B cell (primary cell): ENCODE data around the gene EEFSEC.

ENCODE experiments used
- EZH2 ChIP-seq: IDR thresholded peaks from 2 replicates; pipeline ENCODE4 v1.6.1; 2012; ENCODE audit warnings: borderline replicate concordance, low read depth, mild to moderate bottlenecking, moderate library complexity, low read length; ENCODE audit not compliant: insufficient read depth, poor library complexity, severe bottlenecking
- TF ChIP-seq, protein P1 (sequence below): fragments of 200-600 bp; IDR thresholded peaks from one replicate; pipeline ENCODE4 v1.8.0; 2022; ENCODE audit warnings: antibody characterized with exemption, mild to moderate bottlenecking

DNA sequence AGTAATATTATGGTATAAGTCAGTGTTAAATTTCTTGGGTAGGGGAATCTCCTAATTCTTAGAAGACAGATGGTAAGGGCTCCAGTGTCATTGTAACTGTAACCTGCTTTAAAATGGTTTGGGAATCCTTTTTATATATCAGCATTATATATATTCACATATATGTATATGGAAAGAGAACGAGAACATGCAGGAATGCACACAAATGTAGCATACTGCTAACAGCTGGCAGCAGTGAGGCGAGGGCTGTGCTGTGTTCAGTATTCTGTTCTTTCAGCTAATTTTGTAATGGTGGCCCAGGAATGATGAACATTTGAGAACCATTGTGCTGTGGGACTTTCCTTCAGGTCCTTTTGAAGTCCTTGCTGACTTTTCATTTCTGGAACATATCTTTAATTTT, 60.8 kb downstream of the EEFSEC start:
- TF ChIP-seq, protein P1, sequence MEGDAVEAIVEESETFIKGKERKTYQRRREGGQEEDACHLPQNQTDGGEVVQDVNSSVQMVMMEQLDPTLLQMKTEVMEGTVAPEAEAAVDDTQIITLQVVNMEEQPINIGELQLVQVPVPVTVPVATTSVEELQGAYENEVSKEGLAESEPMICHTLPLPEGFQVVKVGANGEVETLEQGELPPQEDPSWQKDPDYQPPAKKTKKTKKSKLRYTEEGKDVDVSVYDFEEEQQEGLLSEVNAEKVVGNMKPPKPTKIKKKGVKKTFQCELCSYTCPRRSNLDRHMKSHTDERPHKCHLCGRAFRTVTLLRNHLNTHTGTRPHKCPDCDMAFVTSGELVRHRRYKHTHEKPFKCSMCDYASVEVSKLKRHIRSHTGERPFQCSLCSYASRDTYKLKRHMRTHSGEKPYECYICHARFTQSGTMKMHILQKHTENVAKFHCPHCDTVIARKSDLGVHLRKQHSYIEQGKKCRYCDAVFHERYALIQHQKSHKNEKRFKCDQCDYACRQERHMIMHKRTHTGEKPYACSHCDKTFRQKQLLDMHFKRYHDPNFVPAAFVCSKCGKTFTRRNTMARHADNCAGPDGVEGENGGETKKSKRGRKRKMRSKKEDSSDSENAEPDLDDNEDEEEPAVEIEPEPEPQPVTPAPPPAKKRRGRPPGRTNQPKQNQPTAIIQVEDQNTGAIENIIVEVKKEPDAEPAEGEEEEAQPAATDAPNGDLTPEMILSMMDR: no peak
- TF ChIP-seq EZH2: no peak
